PFSK-1 (cell line): Measurements from ENCODE around the gene NCOA6.

Experiments
- FOXP2 ChIP-seq: optimal IDR thresholded peaks from 2 replicates; pipeline ENCODE3; 2011; ENCODE audit warnings: borderline replicate concordance, control low read depth, inconsistent platforms; ENCODE audit not compliant: insufficient read depth; ENCODE audit errors: extremely low read length, extremely low read depth
- POLR2AphosphoS5 ChIP-seq: IDR thresholded peaks from 2 replicates; pipeline ENCODE4 v1.6.1; 2012; ENCODE audit warnings: low read depth, mild to moderate bottlenecking, control low read depth, low read length, moderate library complexity
- SIN3A ChIP-seq: IDR thresholded peaks from 2 replicates; pipeline ENCODE4 v1.6.1; 2012; ENCODE audit warnings: mild to moderate bottlenecking, low read length, moderate library complexity, borderline replicate concordance; ENCODE audit not compliant: insufficient read depth
- TAF1 ChIP-seq: IDR thresholded peaks from 2 replicates; pipeline ENCODE4 v1.6.1; 2012; ENCODE audit warnings: low read length, control low read depth, borderline replicate concordance; ENCODE audit not compliant: insufficient read depth
- TF ChIP-seq, protein P1 (sequence below), 2 experiments: IDR thresholded peaks; 2 replicates each; pipeline versions ENCODE4 v1.6.1 to v1.8.0; 2011 to 2012; ENCODE audit warnings: low read depth in 2 of 2, low read length in 2 of 2, control low read depth in 1 of 2, inconsistent platforms in 1 of 2, mild to moderate bottlenecking in 1 of 2, moderate library complexity in 1 of 2; ENCODE audit not compliant: insufficient read depth in 1 of 2

The NCOA6 gene

DNA sequence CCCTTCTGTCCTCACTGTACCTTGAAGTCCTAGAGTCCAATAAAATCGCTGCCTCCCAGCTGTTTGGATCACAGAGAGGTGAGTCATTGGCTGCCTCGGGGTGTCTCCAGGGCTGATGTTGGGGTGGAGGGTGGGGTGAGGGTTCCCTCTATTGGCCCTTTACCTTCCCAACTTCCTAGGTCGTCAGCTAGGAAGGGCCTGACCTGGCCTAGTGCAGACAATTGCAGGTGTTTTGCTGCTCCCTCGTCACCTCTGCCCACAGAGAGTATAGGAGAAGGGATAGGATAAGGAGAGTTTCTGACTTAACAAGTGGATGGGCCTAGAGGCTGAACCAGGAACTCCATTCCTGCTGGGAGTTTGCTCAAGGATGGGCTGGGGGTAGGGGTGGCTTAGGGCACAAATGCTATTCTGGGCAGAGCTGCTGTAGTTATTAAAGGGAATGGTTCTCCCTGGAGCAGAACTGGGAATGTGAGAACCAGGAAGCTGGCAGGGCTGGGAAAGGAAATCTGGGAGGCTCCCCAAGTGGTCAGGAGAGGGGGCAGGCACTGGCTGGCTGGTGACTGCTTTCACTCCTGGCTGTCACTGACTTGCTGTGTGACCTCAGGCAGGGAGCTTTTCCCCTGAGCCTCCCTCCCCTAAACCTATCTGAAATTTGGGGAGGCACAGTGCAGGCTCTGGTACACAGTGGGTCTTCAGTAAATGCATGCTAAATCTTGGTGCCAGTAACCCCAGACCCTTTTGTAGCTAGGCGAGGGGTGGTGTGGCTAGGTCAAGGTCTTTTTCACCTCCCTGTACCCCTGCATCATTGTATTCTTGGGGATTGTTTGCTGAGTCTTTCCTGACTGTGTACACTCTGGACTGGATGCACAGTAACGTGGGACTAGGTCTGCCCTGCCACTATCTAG is 119.8 kb downstream of the NCOA6 start:
- no peak for TF ChIP-seq POLR2AphosphoS5
- TF ChIP-seq FOXP2, result no peak
- no peak for TF ChIP-seq SIN3A
- TF ChIP-seq, protein P1, sequence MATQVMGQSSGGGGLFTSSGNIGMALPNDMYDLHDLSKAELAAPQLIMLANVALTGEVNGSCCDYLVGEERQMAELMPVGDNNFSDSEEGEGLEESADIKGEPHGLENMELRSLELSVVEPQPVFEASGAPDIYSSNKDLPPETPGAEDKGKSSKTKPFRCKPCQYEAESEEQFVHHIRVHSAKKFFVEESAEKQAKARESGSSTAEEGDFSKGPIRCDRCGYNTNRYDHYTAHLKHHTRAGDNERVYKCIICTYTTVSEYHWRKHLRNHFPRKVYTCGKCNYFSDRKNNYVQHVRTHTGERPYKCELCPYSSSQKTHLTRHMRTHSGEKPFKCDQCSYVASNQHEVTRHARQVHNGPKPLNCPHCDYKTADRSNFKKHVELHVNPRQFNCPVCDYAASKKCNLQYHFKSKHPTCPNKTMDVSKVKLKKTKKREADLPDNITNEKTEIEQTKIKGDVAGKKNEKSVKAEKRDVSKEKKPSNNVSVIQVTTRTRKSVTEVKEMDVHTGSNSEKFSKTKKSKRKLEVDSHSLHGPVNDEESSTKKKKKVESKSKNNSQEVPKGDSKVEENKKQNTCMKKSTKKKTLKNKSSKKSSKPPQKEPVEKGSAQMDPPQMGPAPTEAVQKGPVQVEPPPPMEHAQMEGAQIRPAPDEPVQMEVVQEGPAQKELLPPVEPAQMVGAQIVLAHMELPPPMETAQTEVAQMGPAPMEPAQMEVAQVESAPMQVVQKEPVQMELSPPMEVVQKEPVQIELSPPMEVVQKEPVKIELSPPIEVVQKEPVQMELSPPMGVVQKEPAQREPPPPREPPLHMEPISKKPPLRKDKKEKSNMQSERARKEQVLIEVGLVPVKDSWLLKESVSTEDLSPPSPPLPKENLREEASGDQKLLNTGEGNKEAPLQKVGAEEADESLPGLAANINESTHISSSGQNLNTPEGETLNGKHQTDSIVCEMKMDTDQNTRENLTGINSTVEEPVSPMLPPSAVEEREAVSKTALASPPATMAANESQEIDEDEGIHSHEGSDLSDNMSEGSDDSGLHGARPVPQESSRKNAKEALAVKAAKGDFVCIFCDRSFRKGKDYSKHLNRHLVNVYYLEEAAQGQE (IDR thresholded peaks at IDR 0.05; ENCODE audit: insufficient read depth in 1 of 2, low read depth in 2 of 2, low read length in 2 of 2), result no peak
- TF ChIP-seq TAF1, result no peak

DNA sequence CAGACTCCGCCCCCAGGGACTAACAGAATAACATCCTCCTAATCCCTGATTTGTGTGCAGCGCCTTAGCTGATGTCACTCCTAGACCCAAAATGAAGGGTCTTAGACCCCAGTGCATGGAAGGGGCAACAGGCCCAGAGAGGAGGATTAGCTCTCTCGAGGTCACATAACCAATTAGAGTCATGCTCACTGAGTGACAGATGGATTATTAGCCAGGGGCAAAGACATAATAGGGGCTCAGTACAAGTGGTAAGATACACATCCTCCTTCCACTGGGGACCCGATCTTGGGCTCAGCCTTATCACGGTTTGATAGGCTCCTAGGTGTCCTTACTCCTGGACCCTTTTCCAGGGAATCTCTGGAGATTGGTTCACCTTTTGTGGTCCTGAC is 120.4 kb downstream of the NCOA6 start:
- TF ChIP-seq TAF1, result no peak

DNA sequence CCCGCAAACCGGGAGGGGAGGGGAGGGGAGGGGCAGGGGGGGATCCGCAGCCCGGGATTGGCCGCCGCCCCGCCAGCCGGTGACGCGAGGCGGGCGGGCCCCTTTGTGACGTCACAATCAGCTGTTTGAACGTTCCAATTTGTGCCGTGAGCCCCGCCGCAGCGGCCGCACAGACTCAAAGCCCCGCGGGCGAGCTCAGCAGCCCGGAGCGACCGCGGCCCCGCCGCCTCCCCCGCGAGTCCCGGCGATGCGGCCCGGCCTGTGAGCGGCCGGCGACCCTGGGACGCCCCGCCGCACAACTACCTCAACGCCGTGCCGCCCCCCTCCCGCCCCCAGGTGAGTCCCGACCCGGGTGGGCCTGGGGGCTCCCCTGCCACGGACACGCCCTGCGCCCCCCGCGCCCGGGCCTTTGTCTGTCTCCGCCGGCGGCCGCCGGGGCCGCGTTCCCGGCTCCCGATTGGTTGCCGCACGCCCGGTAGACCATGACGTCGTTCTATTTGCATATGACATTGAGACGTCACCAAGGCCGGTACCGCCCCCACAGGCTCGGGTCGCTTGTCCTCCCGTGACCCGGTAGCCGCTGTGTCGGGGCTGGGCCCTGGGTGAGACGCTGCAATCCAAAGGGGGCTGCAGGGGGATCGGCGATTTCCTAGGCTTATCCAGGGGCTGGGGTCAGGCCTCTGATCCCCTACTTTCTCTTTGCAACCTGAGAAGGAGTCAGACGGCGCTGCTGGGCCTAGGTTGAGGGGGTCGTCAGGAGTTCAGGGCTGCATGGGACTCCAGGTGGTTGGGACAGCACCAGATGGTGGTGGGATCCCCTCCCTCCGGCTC is 121.1 kb downstream of the NCOA6 start, which contains the start of gene TP53INP2:
TSS of gene TP53INP2 (plus strand) at position 168 of the 831 bp plus-strand sequence. CDS start 4,396 bp downstream, outside the sequence.
- TF ChIP-seq POLR2AphosphoS5 (no peak), TAF1 (0 out of 2 replicates have a peak, but pooled peaks have one; percentile 11), FOXP2 (peak; percentile 35)

DNA sequence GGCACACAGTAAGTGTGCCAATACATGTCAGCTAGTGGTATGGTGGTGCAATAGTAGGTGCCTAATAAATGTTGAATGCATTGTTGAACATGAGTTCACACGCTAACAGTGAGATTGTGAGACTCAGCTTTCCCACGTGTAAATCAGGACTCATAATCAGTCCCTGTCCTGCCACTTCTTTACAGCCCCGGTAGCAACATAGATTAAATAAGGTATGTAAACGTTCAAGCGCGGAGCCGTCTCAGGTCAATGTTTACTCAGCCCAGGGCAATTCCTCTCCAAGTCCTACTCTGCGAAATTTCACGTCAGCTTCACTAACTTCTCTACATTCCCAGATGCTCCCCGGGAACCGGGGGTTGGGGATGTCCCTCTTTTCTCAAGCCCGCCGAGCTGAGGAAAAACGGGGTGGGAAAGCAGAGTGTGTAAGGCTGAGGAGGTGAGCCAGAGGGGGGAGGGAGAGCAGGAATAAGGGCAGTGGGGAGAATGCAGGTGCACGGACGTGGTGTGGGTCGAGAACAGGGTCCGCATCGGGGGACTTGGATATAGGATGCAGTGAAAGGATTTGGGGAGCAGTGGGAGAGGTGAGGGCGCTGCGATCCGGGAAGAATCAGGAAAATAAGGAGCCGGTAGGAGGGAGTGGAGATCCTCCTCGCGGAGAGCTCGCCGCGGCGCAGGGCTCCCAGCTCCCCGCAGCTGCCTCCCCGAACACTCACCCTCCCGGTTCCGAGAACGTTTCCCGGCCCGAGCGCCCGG is 121.9 kb downstream of the NCOA6 start:
- TF ChIP-seq, protein P1 (IDR thresholded peaks at IDR 0.05; ENCODE audit: insufficient read depth in 1 of 2, low read depth in 2 of 2, low read length in 2 of 2), result no peak
- TF ChIP-seq POLR2AphosphoS5, result no peak
- TF ChIP-seq FOXP2, result no peak

DNA sequence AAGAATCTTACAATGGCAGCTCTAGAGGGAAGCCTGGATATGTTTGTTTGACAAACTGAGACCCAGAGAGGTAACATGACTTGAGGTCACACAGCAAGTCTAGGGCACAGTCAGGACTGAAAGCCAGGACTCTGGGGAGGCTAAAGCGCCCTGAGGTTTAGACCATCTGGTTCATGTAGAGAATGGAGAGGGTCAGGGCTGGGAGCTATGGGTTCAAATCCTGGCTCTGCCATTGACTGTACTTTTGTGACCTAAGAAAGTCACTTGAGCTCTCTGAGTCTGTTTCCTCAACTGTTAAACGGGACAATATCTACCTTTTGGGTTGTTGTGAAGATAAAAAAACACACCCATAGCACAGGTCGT is 122.4 kb downstream of the NCOA6 start:
- TF ChIP-seq, protein P1 (IDR thresholded peaks at IDR 0.05; ENCODE audit: insufficient read depth in 1 of 2, low read depth in 2 of 2, low read length in 2 of 2), result no peak
- no peak for TF ChIP-seq FOXP2
- TF ChIP-seq SIN3A, result no peak
- TF ChIP-seq POLR2AphosphoS5, result no peak
- TF ChIP-seq TAF1, result no peak
